ENCODE results near the gene PABPN1L.

The PABPN1L gene

GRCh38 chr16:88831838-88832237 lies 34.6 kb downstream of the PABPN1L start:
- in situ Hi-C loops (cut with MboI; ENCODE audit: low sequenced_read_pairs, unreplicated experiment), result no loop called here
- no peak for DNase-seq (ENCODE audit: low spot score)
- no peak for TF ChIP-seq CTCF (IDR thresholded peaks at IDR 0.05; ENCODE audit: borderline replicate concordance, control extremely low read depth, extremely low read depth, insufficient read depth, missing control alignments)

- TF ChIP-seq CTCF (IDR thresholded peaks at IDR 0.05; ENCODE audit: borderline replicate concordance, control extremely low read depth, extremely low read depth, insufficient read depth, missing control alignments), result no peak
- in situ Hi-C loops (cut with MboI; ENCODE audit: low sequenced_read_pairs, unreplicated experiment), result no loop called here
These were observed 35.7 kb downstream of the PABPN1L start for GRCh38 chr16:88830783-88831182.

GRCh38 chr16:88830258-88830657 lies 36.2 kb downstream of the PABPN1L start:
- no peak for TF ChIP-seq CTCF (IDR thresholded peaks at IDR 0.05; ENCODE audit: borderline replicate concordance, control extremely low read depth, extremely low read depth, insufficient read depth, missing control alignments)
- DNase-seq (ENCODE audit: low spot score), result no peak
- in situ Hi-C loops (cut with MboI; ENCODE audit: low sequenced_read_pairs, unreplicated experiment), result no loop called here

More at GRCh38 chr16:88830783-88831182, 35.7 kb downstream of the PABPN1L start:
- DNase-seq (ENCODE audit: low spot score), result no peak

- DNase-seq (ENCODE audit: low spot score), result no peak
- no peak for TF ChIP-seq CTCF (IDR thresholded peaks at IDR 0.05; ENCODE audit: borderline replicate concordance, control extremely low read depth, extremely low read depth, insufficient read depth, missing control alignments)
- in situ Hi-C loops (cut with MboI; ENCODE audit: low sequenced_read_pairs, unreplicated experiment), result no loop called here
These were observed 37.7 kb downstream of the PABPN1L start for GRCh38 chr16:88828711-88829110.

- DNase-seq (ENCODE audit: low spot score), result no peak
- in situ Hi-C loops (cut with MboI; ENCODE audit: low sequenced_read_pairs, unreplicated experiment), result no loop called here
- TF ChIP-seq CTCF (IDR thresholded peaks at IDR 0.05; ENCODE audit: borderline replicate concordance, control extremely low read depth, extremely low read depth, insufficient read depth, missing control alignments), result no peak
These were observed 38.7 kb downstream of the PABPN1L start for GRCh38 chr16:88827727-88828126.

- no peak for DNase-seq (ENCODE audit: low spot score)
- in situ Hi-C loops (cut with MboI; ENCODE audit: low sequenced_read_pairs, unreplicated experiment), result no loop called here
- no peak for TF ChIP-seq CTCF (IDR thresholded peaks at IDR 0.05; ENCODE audit: borderline replicate concordance, control extremely low read depth, extremely low read depth, insufficient read depth, missing control alignments)
These were observed 40.2 kb downstream of the PABPN1L start for GRCh38 chr16:88826070-88826840.
